HepG2 (cell line): ENCODE data around the gene PTPN14. TPM values are rescaled to one million over a fixed set of nuclear protein-coding genes. Genes with fewer than 3 reads are reported as not detected.

Experiments
- GPN1 ChIP-seq: sonication (generic); formaldehyde crosslinking; IDR thresholded peaks from 2 replicates; pipeline ENCODE4 v1.5.1; 2020; ENCODE audit warnings: missing genetic modification reagents, borderline replicate concordance
- KDM5A ChIP-seq: fragments of 200-600 bp; sonication (generic); IDR thresholded peaks from 2 replicates; pipeline ENCODE4 v1.7.0; 2018; ENCODE audit warnings: antibody characterized with exemption, mild to moderate bottlenecking, low read length, borderline replicate concordance
- MEF2D ChIP-seq: sonication (generic); formaldehyde crosslinking; IDR thresholded peaks from 2 replicates; pipeline ENCODE4 v1.5.1; 2020; ENCODE audit warnings: mild to moderate bottlenecking, missing genetic modification reagents
- PAWR ChIP-seq: sonication (generic); formaldehyde crosslinking; IDR thresholded peaks from 2 replicates; pipeline ENCODE4 v1.4.0; 2020; ENCODE audit warnings: missing genetic modification reagents, mild to moderate bottlenecking, borderline replicate concordance
- REXO4 ChIP-seq: sonication (generic); formaldehyde crosslinking; IDR thresholded peaks from 2 replicates; pipeline ENCODE4 v1.8.0; 2022; ENCODE audit warnings: missing genetic modification reagents, mild to moderate bottlenecking, borderline replicate concordance
- SMARCE1 ChIP-seq: fragments of 450-650 bp; IDR thresholded peaks from 2 replicates; pipeline ENCODE4 v1.6.1; 2017; ENCODE audit warnings: borderline replicate concordance
- SMYD3 ChIP-seq: sonication (generic); formaldehyde crosslinking; IDR thresholded peaks from 2 replicates; pipeline ENCODE4 v1.8.1; 2023; ENCODE audit warnings: mild to moderate bottlenecking, missing genetic modification reagents
- ZNF350 ChIP-seq: sonication (generic); formaldehyde crosslinking; IDR thresholded peaks from 2 replicates; pipeline ENCODE4 v1.4.0; 2020; ENCODE audit warnings: mild to moderate bottlenecking, low read depth, missing genetic modification reagents, borderline replicate concordance
- ZNF431 ChIP-seq: sonication (generic); formaldehyde crosslinking; IDR thresholded peaks from 2 replicates; pipeline ENCODE4 v1.9.0; 2022; ENCODE audit warnings: missing genetic modification reagents, low read depth, mild to moderate bottlenecking, borderline replicate concordance
- ZNF557 ChIP-seq: sonication (generic); formaldehyde crosslinking; IDR thresholded peaks from 2 replicates; pipeline ENCODE4 v1.4.0; 2020; ENCODE audit warnings: missing genetic modification reagents
- ZNF670 ChIP-seq: sonication (generic); formaldehyde crosslinking; IDR thresholded peaks from 2 replicates; pipeline ENCODE4 v1.8.0; 2022; ENCODE audit warnings: mild to moderate bottlenecking, missing genetic modification reagents, borderline replicate concordance
- ZNF780A ChIP-seq: sonication (generic); formaldehyde crosslinking; IDR thresholded peaks from 2 replicates; pipeline ENCODE4 v1.8.0; 2022; ENCODE audit warnings: mild to moderate bottlenecking, missing genetic modification reagents, moderate library complexity
- polyA plus RNA-seq, 8 experiments: library from polyadenylated mRNA; depleted of rRNA in 3 of 8; stranded (reverse) in 7 of 8; unstranded in 1 of 8; fragments of >200 nt; fragmentation: Illumina TruSeq in 4 of 8; extraction: Trizol in 4 of 8; gene quantifications; 2 replicates each; pipeline versions ENCODE4 v1.2.1 to v1.2.3, GENCODE V29; 2011 to 2016; ENCODE audit warnings: low read depth in 4 of 8, missing spikeins in 1 of 8, mixed read lengths in 1 of 8; ENCODE audit not compliant: insufficient read depth in 1 of 8
- total RNA-seq, 5 experiments: library from RNA; depleted of rRNA; stranded (reverse); fragments of >200 nt; fragmentation: Illumina TruSeq; extraction: Trizol; gene quantifications; 2 replicates each; pipeline ENCODE4 v1.2.3, GENCODE V29; 2016; ENCODE audit warnings: low read depth in 1 of 5
- TF ChIP-seq, protein P1 (sequence below): sonication (generic); formaldehyde crosslinking; IDR thresholded peaks from 2 replicates; pipeline ENCODE4 v1.4.0; 2020; ENCODE audit warnings: mild to moderate bottlenecking, missing genetic modification reagents
- TF ChIP-seq, protein P2 (sequence below): IDR thresholded peaks from 2 replicates; pipeline ENCODE4 v1.6.1; 2012; ENCODE audit warnings: low read depth, low read length, improper control_type of control experiment

Gene PTPN14
- total and polyA plus RNA-seq, 2 of the 13 experiments (the other 11 are each of a cell fraction or from before 2014, with no cell fraction given) = 3.9 to 4.7 TPM

DNA sequence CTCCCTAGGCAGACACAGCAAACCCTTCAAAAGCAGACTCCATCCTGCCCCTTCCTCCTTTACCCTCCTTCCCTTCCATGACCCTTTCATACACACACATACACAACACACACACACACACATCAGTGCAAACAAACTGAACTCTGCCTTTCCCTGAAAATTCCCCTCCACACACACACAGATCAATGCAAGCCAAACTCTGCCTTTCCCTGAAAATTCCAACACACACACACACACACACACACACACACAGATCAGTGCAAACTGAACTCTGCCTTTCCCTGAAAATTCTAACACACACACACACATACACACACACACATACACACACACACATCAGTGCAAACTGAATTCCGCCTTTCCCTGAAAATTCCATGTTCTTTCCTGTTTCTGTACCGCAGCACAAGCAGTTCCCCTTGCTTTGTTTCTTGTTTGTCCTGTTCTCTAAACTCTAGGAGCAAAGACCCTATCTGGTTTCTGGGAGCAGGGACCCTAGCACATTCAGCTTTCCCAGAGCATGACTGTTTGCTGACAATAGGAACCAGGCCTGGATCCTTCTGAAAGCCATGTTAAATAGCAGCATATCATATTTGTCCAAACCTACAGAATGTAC lies 91.0 kb downstream of the PTPN14 start (continued):
- TF ChIP-seq ZNF431 (CRISPR knock-in tag) (no peak), SMYD3 (no peak), KDM5A (no peak), PAWR (CRISPR knock-in tag) (no peak), GPN1 (CRISPR knock-in tag) (no peak), MEF2D (peak; percentile 55; the same call in 1 of the 2 replicates), SMARCE1 (no peak), ZNF670 (CRISPR knock-in tag) (no peak), ZNF780A (no peak), ZNF350 (CRISPR knock-in tag) (no peak), ZNF557 (CRISPR knock-in tag) (no peak), REXO4 (no peak)
- TF ChIP-seq, protein P1, sequence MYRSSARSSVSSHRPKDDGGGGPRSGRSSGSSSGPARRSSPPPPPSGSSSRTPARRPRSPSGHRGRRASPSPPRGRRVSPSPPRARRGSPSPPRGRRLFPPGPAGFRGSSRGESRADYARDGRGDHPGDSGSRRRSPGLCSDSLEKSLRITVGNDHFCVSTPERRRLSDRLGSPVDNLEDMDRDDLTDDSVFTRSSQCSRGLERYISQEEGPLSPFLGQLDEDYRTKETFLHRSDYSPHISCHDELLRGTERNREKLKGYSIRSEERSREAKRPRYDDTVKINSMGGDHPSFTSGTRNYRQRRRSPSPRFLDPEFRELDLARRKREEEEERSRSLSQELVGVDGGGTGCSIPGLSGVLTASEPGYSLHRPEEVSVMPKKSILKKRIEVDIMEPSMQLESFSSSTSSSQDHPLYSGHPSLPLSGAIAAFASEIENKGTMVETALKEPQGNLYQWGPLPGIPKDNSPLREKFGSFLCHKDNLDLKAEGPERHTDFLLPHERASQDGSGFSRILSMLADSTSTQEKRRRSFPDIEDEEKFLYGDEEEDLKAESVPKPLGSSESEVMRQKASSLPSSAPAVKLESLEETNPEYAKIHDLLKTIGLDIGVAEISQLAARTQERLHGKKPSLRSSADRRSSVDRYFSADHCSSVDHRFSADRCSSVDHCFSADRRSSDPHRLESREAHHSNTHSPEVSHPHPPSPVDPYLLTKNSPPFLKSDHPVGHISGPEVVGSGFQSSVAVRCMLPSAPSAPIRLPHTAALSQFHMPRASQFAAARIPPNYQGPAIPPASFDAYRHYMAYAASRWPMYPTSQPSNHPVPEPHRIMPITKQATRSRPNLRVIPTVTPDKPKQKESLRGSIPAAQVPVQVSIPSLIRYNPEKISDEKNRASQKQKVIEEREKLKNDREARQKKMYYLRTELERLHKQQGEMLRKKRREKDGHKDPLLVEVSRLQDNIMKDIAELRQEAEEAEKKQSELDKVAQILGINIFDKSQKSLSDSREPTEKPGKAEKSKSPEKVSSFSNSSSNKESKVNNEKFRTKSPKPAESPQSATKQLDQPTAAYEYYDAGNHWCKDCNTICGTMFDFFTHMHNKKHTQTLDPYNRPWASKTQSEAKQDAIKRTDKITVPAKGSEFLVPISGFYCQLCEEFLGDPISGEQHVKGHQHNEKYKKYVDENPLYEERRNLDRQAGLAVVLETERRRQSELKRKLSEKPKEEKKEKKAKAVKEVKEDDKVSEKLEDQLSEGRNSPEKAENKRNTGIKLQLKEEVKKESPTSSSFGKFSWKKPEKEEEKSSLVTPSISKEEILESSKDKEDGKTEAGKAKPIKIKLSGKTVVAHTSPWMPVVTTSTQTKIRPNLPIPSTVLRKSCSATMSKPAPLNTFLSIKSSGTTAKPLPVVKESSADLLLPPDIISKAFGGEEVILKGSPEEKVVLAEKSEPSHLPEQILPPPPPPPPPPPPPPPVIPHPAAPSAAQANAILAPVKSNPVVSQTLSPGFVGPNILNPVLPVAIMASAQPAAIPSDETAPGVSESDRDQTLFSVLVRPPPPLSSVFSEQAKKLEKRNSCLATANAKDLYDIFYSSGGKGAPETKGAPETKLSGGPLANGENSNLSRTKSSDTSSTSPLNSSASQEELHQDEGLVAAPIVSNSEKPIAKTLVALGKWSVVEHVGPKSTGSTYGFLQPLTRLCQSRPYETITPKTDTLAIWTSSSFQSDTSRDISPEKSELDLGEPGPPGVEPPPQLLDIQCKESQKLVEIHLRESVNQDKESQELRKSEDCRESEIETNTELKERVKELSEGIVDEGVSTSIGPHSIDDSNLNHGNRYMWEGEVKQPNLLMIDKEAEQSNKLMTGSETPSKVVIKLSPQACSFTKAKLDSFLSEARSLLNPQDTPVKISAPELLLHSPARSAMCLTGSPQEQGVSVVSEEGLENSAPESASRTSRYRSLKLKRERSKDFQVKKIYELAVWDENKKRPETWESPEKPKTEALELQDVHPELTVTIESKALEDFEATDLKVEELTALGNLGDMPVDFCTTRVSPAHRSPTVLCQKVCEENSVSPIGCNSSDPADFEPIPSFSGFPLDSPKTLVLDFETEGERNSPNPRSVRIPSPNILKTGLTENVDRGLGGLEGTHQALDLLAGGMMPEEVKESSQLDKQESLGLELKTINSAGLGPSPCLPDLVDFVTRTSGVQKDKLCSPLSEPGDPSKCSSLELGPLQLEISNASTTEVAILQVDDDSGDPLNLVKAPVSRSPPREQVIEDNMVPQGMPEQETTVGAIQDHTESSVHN (CRISPR knock-in tag) = no peak
- TF ChIP-seq, protein P2, sequence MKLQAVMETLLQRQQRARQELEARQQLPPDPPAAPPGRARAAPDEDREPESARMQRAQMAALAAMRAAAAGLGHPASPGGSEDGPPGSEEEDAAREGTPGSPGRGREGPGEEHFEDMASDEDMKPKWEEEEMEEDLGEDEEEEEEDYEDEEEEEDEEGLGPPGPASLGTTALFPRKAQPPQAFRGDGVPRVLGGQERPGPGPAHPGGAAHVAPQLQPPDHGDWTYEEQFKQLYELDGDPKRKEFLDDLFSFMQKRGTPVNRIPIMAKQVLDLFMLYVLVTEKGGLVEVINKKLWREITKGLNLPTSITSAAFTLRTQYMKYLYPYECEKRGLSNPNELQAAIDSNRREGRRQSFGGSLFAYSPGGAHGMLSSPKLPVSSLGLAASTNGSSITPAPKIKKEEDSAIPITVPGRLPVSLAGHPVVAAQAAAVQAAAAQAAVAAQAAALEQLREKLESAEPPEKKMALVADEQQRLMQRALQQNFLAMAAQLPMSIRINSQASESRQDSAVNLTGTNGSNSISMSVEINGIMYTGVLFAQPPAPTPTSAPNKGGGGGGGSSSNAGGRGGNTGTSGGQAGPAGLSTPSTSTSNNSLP = no peak; the same call in 1 of the 2 replicates
